ENCODE results near the gene ARHGAP26. TPM values are rescaled to one million over a fixed set of nuclear protein-coding genes. Genes with fewer than 3 reads are reported as not detected.

ARHGAP26 gene
- total and polyA plus RNA-seq, 5 donors from 2014 or later, result 2.8 to 40.5 (median 5.4) TPM

DNA sequence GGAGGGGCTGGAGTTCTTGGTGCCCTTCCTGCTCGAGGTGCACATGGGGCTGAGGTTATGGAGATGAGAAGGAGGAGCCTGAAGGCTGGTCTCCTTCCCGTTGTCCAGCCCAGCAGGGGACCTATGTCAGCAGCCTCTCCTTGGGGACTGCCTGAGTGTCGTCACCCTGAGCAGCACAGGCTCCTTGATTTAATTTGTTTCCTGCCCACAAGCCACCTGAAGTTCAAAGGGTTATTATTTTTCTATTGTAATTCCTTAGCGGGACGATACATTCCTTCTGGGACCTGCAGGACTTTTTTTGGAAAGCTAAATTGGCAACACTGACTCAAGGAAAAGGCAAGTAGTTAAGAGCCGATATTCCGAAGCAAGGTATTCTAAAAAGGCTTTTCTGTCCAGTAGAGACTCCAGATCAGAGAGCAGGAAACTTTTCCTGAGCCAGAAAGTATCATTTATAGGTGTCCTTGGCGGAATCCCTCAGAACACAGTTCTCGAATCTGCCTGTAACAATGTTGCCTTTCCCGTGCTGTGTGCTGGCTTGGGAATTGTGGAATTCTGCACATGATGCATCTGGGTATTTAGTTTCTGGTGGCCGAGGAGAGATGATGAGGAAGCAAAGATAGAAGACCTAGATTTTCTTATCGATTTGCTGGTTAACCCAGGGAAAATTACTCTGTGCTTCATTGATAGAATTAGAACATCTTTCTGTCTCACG is 55.4 kb downstream of the ARHGAP26 start:
- Histone ChIP-seq H3K4me3 (ENCODE audit: low read depth, low read length) (no peak overlapping the region), H3K27me3 (ENCODE audit: control insufficient read depth, insufficient read depth, low read length) (no peaks in the 10 kb centered on the region), H3K4me1 (ENCODE audit: control insufficient read depth, insufficient read depth, low read length, poor library complexity, severe bottlenecking) (peaks cover 16% of the 10 kb centered on the region), H3K27ac (ENCODE audit: insufficient read depth, low read length, poor library complexity, severe bottlenecking) (no peak overlapping the region), H3K36me3 (ENCODE audit: control insufficient read depth, insufficient read depth, low read length) (no peaks in the 10 kb centered on the region), H3K9me3 (ENCODE audit: control insufficient read depth in 2 of 2, low read length in 2 of 2) (no peaks in the 10 kb centered on the region)
- H3K27ac Mint-ChIP-seq, result no peak overlapping the region
- H3K9me3 Mint-ChIP-seq, result peaks cover 0 to 2% (median 0%) of the 10 kb centered on the region in 7 donors
- ATAC-seq (ENCODE audit: low read depth in 2 of 2), result no peak
- no peak for DNase-seq
- H3K4me3 Mint-ChIP-seq, result no peak overlapping the region
- H3K4me1 Mint-ChIP-seq, result peaks cover 16 to 52% (median 36%) of the 10 kb centered on the region in 4 donors
- no peaks in the 10 kb centered on the region for H3K36me3 Mint-ChIP-seq
- no peaks in the 10 kb centered on the region for H3K27me3 Mint-ChIP-seq

DNA sequence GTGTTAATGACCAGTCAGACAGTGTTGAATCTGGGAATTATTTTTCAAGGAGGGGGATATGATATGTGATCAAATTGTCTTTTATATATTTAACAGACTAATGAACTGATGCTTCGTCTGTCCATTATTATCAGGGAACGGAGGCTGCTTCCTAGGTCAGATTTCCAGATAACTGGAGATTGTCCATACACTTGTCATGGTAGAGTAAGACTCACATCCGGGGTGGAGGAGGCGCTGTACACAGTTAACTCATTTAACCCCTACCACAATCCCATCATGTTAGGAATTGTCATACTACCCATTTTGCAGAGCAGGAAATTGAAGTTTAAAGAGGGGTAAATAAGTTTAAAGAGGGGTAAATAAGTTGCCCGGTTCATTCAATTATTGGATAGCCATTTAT is 55.9 kb downstream of the ARHGAP26 start:
- H3K36me3 ChIP-seq (ENCODE audit: control insufficient read depth, insufficient read depth, low read length), result no peaks in the 10 kb centered on the region
- Mint-ChIP-seq H3K27me3 (no peaks in the 10 kb centered on the region), H3K27ac (no peak overlapping the region), H3K9me3 (no peaks in the 10 kb centered on the region), H3K4me1 (peaks cover 11 to 50% (median 34%) of the 10 kb centered on the region in 4 donors), H3K4me3 (no peak overlapping the region), H3K36me3 (no peaks in the 10 kb centered on the region)
- no peak for ATAC-seq (ENCODE audit: low read depth in 2 of 2)
- H3K27me3 ChIP-seq (ENCODE audit: control insufficient read depth, insufficient read depth, low read length), result no peaks in the 10 kb centered on the region
- DNase-seq, result no peak
- H3K4me1 ChIP-seq (ENCODE audit: control insufficient read depth, insufficient read depth, low read length, poor library complexity, severe bottlenecking), result peaks cover 16% of the 10 kb centered on the region
- no peak overlapping the region for H3K4me3 ChIP-seq (ENCODE audit: low read depth, low read length)
- no peaks in the 10 kb centered on the region for H3K9me3 ChIP-seq (ENCODE audit: control insufficient read depth in 2 of 2, low read length in 2 of 2)
- H3K27ac ChIP-seq (ENCODE audit: insufficient read depth, low read length, poor library complexity, severe bottlenecking), result no peak overlapping the region

DNA sequence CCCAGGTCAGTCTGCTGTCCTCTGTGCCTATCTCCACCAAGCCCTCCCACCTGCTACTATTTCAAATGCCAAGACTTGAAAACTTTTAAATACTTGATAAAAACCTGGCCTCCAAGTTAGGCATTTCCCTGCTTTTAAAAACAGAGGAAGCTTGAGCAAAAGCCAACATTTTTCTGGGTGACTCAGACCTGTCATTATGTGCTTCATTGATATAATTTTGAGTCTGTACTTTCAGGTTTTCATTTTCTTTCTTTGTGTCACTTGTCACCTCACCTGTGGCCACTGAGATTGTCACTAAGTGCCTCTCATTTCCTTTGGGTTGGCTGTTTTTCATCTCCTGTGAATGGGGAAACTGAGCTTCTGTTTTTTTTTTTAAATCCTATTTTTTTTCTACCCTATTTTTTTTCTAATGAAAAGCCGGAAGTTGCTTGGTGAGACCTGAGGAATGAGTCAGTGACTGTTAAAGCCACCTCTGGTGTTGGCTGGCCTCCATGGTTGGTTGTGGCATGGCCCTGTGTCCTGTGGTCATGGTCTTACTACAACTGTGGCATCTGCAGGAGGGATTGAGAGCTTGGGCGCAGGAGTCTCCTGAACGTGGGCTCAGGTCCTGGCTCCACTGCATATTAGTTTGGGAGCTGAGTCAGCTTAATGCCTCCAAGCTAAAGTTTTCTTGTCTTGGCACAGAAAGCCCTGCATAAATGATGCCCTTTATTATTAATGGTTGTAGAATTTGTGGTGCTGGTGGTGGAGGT is 56.7 kb downstream of the ARHGAP26 start:
- H3K9me3 Mint-ChIP-seq, result no peaks in the 10 kb centered on the region
- Histone ChIP-seq H3K4me3 (ENCODE audit: low read depth, low read length) (no peak overlapping the region), H3K27ac (ENCODE audit: insufficient read depth, low read length, poor library complexity, severe bottlenecking) (no peak overlapping the region), H3K36me3 (ENCODE audit: control insufficient read depth, insufficient read depth, low read length) (no peaks in the 10 kb centered on the region), H3K4me1 (ENCODE audit: control insufficient read depth, insufficient read depth, low read length, poor library complexity, severe bottlenecking) (peaks cover 15% of the 10 kb centered on the region), H3K27me3 (ENCODE audit: control insufficient read depth, insufficient read depth, low read length) (no peaks in the 10 kb centered on the region), H3K9me3 (ENCODE audit: control insufficient read depth in 2 of 2, low read length in 2 of 2) (no peaks in the 10 kb centered on the region)
- no peak overlapping the region for H3K4me3 Mint-ChIP-seq
- H3K36me3 Mint-ChIP-seq, result no peaks in the 10 kb centered on the region
- ATAC-seq (ENCODE audit: low read depth in 2 of 2), result peak in 1 of 2 donors; percentile 41
- H3K27ac Mint-ChIP-seq, result no peak overlapping the region
- no peaks in the 10 kb centered on the region for H3K27me3 Mint-ChIP-seq
- H3K4me1 Mint-ChIP-seq, result peaks cover 11 to 50% (median 33%) of the 10 kb centered on the region in 4 donors
- DNase-seq, result peak in 1 of 3 donors; percentile 35

DNA sequence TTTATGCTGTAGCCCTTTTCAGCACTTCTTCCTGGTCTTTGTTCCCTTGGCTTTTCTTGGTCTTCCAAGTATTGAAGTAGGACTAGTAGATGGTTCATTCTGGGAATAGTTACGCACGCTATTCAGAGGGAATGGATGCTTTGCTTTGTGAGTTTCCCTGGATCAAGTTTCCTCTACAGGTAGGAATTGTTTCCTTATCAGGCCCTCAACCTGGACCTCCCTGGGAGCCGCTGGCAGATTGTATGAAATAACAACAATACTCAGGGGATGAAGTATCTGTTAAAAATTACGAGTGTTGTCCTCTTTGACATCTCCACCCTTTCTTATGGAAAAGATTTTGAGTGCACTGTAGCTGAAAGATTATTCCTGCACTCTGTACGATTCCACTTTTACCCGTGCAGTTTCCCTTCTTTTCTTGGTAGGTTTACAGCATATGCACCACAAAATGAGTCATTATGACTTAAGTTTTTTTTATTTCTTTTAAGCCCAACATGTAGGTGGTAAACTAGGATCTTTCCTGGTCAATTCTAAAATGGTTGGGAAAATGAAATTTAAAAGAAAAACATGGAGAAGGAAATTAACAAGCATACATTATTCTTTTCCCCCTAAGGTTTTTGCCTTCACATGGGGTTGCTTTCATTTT is 57.9 kb downstream of the ARHGAP26 start:
- Histone ChIP-seq H3K4me3 (ENCODE audit: low read depth, low read length) (no peak overlapping the region), H3K9me3 (ENCODE audit: control insufficient read depth in 2 of 2, low read length in 2 of 2) (no peaks in the 10 kb centered on the region), H3K36me3 (ENCODE audit: control insufficient read depth, insufficient read depth, low read length) (no peaks in the 10 kb centered on the region), H3K27me3 (ENCODE audit: control insufficient read depth, insufficient read depth, low read length) (no peaks in the 10 kb centered on the region), H3K27ac (ENCODE audit: insufficient read depth, low read length, poor library complexity, severe bottlenecking) (no peak overlapping the region), H3K4me1 (ENCODE audit: control insufficient read depth, insufficient read depth, low read length, poor library complexity, severe bottlenecking) (peaks cover 12% of the 10 kb centered on the region)
- DNase-seq, result no peak
- Mint-ChIP-seq H3K27ac (no peak overlapping the region), H3K4me1 (peaks cover 11 to 44% (median 29%) of the 10 kb centered on the region in 4 donors), H3K9me3 (no peaks in the 10 kb centered on the region), H3K4me3 (no peak overlapping the region), H3K36me3 (no peaks in the 10 kb centered on the region), H3K27me3 (no peaks in the 10 kb centered on the region)
- ATAC-seq (ENCODE audit: low read depth in 2 of 2), result no peak

DNA sequence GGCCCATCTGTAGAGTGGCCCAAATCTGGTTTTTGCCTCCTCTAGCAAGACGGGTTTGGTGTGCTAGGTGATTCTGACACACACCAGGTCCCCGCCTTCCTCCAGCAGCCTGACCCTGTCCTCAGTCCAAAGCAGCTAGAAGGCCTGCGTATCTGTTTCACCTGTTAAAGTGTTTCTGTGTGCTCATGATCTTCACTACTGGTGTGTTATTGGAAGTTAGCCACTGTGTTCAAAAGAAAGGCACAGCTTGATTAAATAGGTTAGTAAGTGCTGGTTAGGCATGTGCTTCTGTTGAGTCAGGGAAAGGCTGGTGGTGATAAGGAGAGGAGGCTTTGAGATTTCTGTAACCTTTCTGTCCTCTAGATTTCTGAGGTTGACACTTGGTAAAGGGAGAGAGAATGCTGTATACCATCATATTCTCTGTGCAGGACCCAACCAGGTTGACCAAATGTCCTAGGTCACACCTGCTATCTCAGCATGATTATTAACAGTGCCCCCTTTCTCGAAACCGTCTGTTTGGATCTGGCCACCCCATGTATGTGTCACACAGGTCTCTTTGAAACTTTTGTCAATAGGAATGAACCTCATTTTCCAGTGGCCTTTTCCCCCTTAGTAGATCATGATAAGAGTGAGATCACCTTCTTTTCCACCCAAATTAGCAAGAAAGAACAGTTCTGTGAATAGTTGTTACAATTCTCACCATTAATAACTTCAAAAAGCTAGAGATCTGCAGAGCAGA is 58.8 kb downstream of the ARHGAP26 start:
- ATAC-seq (ENCODE audit: low read depth in 2 of 2) (no peak), DNase-seq (no peak)
- H3K27me3 ChIP-seq (ENCODE audit: control insufficient read depth, insufficient read depth, low read length), result no peaks in the 10 kb centered on the region
- Mint-ChIP-seq H3K9me3 (no peaks in the 10 kb centered on the region), H3K27ac (no peak overlapping the region), H3K4me3 (no peak overlapping the region), H3K27me3 (no peaks in the 10 kb centered on the region), H3K4me1 (peaks cover 11 to 36% (median 24%) of the 10 kb centered on the region in 4 donors), H3K36me3 (no peaks in the 10 kb centered on the region)
- H3K9me3 ChIP-seq (ENCODE audit: control insufficient read depth in 2 of 2, low read length in 2 of 2), result no peaks in the 10 kb centered on the region
- no peak overlapping the region for H3K4me3 ChIP-seq (ENCODE audit: low read depth, low read length)
- no peak overlapping the region for H3K27ac ChIP-seq (ENCODE audit: insufficient read depth, low read length, poor library complexity, severe bottlenecking)
- H3K36me3 ChIP-seq (ENCODE audit: control insufficient read depth, insufficient read depth, low read length), result no peaks in the 10 kb centered on the region
- peaks cover 12% of the 10 kb centered on the region for H3K4me1 ChIP-seq (ENCODE audit: control insufficient read depth, insufficient read depth, low read length, poor library complexity, severe bottlenecking)

DNA sequence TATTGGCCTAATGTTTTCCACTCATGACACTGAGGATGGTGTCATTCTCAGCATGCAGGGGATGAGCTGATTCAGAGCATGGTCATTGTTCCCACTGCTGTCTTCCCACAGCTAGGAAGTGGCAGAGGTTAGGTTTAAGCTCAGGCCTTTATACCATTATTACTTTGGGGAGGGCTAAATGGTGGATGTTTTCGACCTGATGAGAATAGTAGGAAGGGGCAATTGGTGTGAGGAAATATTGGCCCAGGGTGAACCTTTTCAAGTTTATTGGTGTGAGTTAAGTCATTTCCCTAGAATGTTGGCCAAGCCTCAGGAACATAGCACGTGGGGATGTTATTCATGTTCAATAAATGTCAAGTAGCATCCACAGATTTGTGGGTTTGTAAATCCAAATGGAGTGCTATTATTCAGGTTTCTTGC is 59.6 kb downstream of the ARHGAP26 start:
- ATAC-seq (ENCODE audit: low read depth in 2 of 2) (no peak), DNase-seq (no peak)
- Histone ChIP-seq H3K27ac (ENCODE audit: insufficient read depth, low read length, poor library complexity, severe bottlenecking) (no peak overlapping the region), H3K4me3 (ENCODE audit: low read depth, low read length) (no peak overlapping the region), H3K36me3 (ENCODE audit: control insufficient read depth, insufficient read depth, low read length) (no peaks in the 10 kb centered on the region), H3K4me1 (ENCODE audit: control insufficient read depth, insufficient read depth, low read length, poor library complexity, severe bottlenecking) (peaks cover 12% of the 10 kb centered on the region), H3K9me3 (ENCODE audit: control insufficient read depth in 2 of 2, low read length in 2 of 2) (no peaks in the 10 kb centered on the region), H3K27me3 (ENCODE audit: control insufficient read depth, insufficient read depth, low read length) (no peaks in the 10 kb centered on the region)
- Mint-ChIP-seq H3K27ac (no peak overlapping the region), H3K9me3 (no peaks in the 10 kb centered on the region), H3K4me1 (peaks cover 11 to 30% (median 20%) of the 10 kb centered on the region in 4 donors), H3K27me3 (no peaks in the 10 kb centered on the region), H3K4me3 (no peak overlapping the region), H3K36me3 (no peaks in the 10 kb centered on the region)

DNA sequence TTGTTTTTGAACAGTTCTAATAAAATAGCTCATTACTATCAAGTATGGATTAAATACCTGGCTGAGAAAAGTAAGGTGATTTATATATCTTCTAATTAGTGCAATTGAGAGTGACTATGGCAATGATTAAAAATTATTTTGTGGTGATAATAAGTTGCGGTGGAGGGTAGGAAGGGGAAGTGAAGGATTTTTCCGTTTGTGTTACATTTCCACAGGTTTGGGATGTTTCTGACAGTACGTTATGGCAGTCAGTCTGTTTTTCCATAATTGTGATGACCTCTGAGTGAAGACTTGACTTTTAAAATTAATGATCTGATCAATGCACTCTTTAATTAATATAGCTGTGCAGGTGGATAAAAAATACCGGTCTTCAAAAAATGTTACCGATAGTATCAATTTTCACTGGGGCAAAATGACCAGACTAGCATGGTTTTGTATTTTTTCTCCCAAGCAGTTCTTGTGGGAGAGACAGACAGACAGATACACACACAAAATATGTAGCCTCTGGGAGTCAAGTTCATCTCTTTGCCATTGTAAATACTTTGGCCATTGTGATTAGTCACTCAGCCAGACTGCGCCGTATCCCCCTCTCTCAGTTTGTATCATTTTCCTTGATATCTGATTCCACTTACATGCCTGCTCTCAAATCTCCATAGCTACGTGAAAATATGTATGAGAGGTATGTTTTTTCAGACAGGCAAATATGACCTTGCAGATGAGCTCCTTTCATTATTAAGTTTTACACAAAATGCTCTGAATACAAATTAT is 60.2 kb downstream of the ARHGAP26 start:
- H3K4me3 ChIP-seq (ENCODE audit: low read depth, low read length), result no peak overlapping the region
- H3K4me1 Mint-ChIP-seq, result peaks cover 11 to 28% (median 21%) of the 10 kb centered on the region in 4 donors
- ATAC-seq (ENCODE audit: low read depth in 2 of 2), result no peak
- no peaks in the 10 kb centered on the region for H3K36me3 ChIP-seq (ENCODE audit: control insufficient read depth, insufficient read depth, low read length)
- H3K36me3 Mint-ChIP-seq, result no peaks in the 10 kb centered on the region
- H3K4me3 Mint-ChIP-seq, result no peak overlapping the region
- no peaks in the 10 kb centered on the region for H3K27me3 Mint-ChIP-seq
- no peak overlapping the region for H3K27ac ChIP-seq (ENCODE audit: insufficient read depth, low read length, poor library complexity, severe bottlenecking)
- no peaks in the 10 kb centered on the region for H3K9me3 Mint-ChIP-seq
- no peak for DNase-seq
- H3K9me3 ChIP-seq (ENCODE audit: control insufficient read depth in 2 of 2, low read length in 2 of 2), result no peaks in the 10 kb centered on the region
- peaks cover 12% of the 10 kb centered on the region for H3K4me1 ChIP-seq (ENCODE audit: control insufficient read depth, insufficient read depth, low read length, poor library complexity, severe bottlenecking)
- no peak overlapping the region for H3K27ac Mint-ChIP-seq
- no peaks in the 10 kb centered on the region for H3K27me3 ChIP-seq (ENCODE audit: control insufficient read depth, insufficient read depth, low read length)
